KMS-11 (cell line): ENCODE measurements around the gene NPTXR.

Experiments used
- H2AFZ ChIP-seq: fragments of 200-600 bp; sonication (generic); 2 replicates; pipeline ENCODE4 v1.6.1; 2016; ENCODE audit warnings: antibody characterized with exemption, mixed run types, low read depth
- H3K27ac ChIP-seq: fragments of 200-600 bp; sonication (generic); 2 replicates; pipeline ENCODE4 v1.6.1; 2016; ENCODE audit warnings: mild to moderate bottlenecking, mixed run types
- H3K27me3 ChIP-seq: fragments of 200-600 bp; sonication (generic); 2 replicates; pipeline ENCODE4 v1.6.1; 2017; ENCODE audit warnings: mild to moderate bottlenecking, low read depth, mixed run types, moderate library complexity; ENCODE audit not compliant: insufficient read depth
- H3K36me3 ChIP-seq: fragments of 200-600 bp; sonication (generic); 2 replicates; pipeline ENCODE4 v1.6.1; 2017; ENCODE audit warnings: mild to moderate bottlenecking, mixed run types; ENCODE audit not compliant: insufficient read depth
- H3K4me1 ChIP-seq: fragments of 200-600 bp; sonication (generic); 2 replicates; pipeline ENCODE4 v1.6.1; 2016; ENCODE audit warnings: mild to moderate bottlenecking, low read depth, mixed run types; ENCODE audit not compliant: poor library complexity, severe bottlenecking
- H3K4me2 ChIP-seq: fragments of 200-600 bp; sonication (generic); 2 replicates; pipeline ENCODE4 v1.7.0; 2016; ENCODE audit warnings: mild to moderate bottlenecking, mixed run types
- H3K4me3 ChIP-seq: fragments of 200-600 bp; sonication (generic); IDR thresholded peaks from 2 replicates; pipeline ENCODE4 v1.6.1; 2017; ENCODE audit warnings: low read depth, low read length, mixed read lengths; ENCODE audit not compliant: insufficient read depth
- H3K79me2 ChIP-seq: fragments of 200-600 bp; sonication (generic); 2 replicates; pipeline ENCODE4 v1.6.1; 2016; ENCODE audit warnings: low read depth, mixed run types; ENCODE audit not compliant: insufficient read depth
- H3K9ac ChIP-seq: fragments of 200-600 bp; sonication (generic); 2 replicates; pipeline ENCODE4 v1.6.1; 2016; ENCODE audit warnings: mild to moderate bottlenecking, mixed run types
- H4K20me1 ChIP-seq: fragments of 200-600 bp; sonication (generic); 2 replicates; pipeline ENCODE4 v1.6.1; 2016; ENCODE audit warnings: mild to moderate bottlenecking, mixed run types; ENCODE audit not compliant: insufficient read depth
- CTCF ChIP-seq: fragments of 200-600 bp; sonication (generic); conservative IDR thresholded peaks from 2 replicates; pipeline ENCODE4 v1.6.1; 2017; ENCODE audit warnings: low read depth, mild to moderate bottlenecking, antibody characterized with exemption, low read length, moderate library complexity, mixed read lengths

The NPTXR gene

GRCh38 chr22:38861927-38862326 lies 18.1 kb upstream of the NPTXR start:
- Histone ChIP-seq H3K4me3 (no peak overlapping the region), H3K4me2 (no peak overlapping the region), H3K36me3 (no peaks in the 10 kb centered on the region), H2AFZ (no peak overlapping the region), H3K27ac (no peak overlapping the region), H3K79me2 (no peaks in the 10 kb centered on the region), H4K20me1 (no peaks in the 10 kb centered on the region), H3K9ac (no peak overlapping the region), H3K4me1 (no peaks in the 10 kb centered on the region), H3K27me3 (peaks cover 8% of the 10 kb centered on the region; the same call in 1 of the 2 replicates)
- TF ChIP-seq CTCF = no peak

- Histone ChIP-seq H4K20me1 (no peaks in the 10 kb centered on the region), H3K9ac (no peak overlapping the region), H2AFZ (no peak overlapping the region), H3K79me2 (no peaks in the 10 kb centered on the region), H3K4me3 (no peak overlapping the region), H3K27me3 (peaks cover 14% of the 10 kb centered on the region; the same call in 1 of the 2 replicates), H3K27ac (no peak overlapping the region), H3K4me1 (no peaks in the 10 kb centered on the region), H3K4me2 (no peak overlapping the region), H3K36me3 (no peaks in the 10 kb centered on the region)
- TF ChIP-seq CTCF = no peak
These were observed 17.5 kb upstream of the NPTXR start for GRCh38 chr22:38861170-38861876.

GRCh38 chr22:38860283-38861169 lies 16.7 kb upstream of the NPTXR start:
- Histone ChIP-seq H3K4me2 (no peak overlapping the region), H3K27me3 (peaks cover 20% of the 10 kb centered on the region; the same call in 1 of the 2 replicates), H3K79me2 (no peaks in the 10 kb centered on the region), H4K20me1 (no peaks in the 10 kb centered on the region), H3K9ac (no peak overlapping the region), H3K4me3 (no peak overlapping the region), H3K4me1 (no peaks in the 10 kb centered on the region), H3K27ac (no peak overlapping the region), H2AFZ (no peak overlapping the region), H3K36me3 (no peaks in the 10 kb centered on the region)
- no peak for TF ChIP-seq CTCF

GRCh38 chr22:38859581-38860282 lies 15.9 kb upstream of the NPTXR start:
- Histone ChIP-seq H4K20me1 (no peaks in the 10 kb centered on the region), H2AFZ (no peak overlapping the region), H3K4me1 (no peaks in the 10 kb centered on the region), H3K79me2 (no peaks in the 10 kb centered on the region), H3K4me2 (no peak overlapping the region), H3K9ac (no peak overlapping the region), H3K4me3 (no peak overlapping the region), H3K36me3 (no peaks in the 10 kb centered on the region), H3K27ac (no peak overlapping the region), H3K27me3 (peaks cover 24% of the 10 kb centered on the region; the same call in 1 of the 2 replicates)
- TF ChIP-seq CTCF = no peak
